ENCODE measurements around the gene LAIR1.
"Not testable (repeated sequence)": the region's sequence is repeated elsewhere in the genome, so short reads cannot be mapped to it uniquely, and the experiment has no call there.

Gene LAIR1

DNA sequence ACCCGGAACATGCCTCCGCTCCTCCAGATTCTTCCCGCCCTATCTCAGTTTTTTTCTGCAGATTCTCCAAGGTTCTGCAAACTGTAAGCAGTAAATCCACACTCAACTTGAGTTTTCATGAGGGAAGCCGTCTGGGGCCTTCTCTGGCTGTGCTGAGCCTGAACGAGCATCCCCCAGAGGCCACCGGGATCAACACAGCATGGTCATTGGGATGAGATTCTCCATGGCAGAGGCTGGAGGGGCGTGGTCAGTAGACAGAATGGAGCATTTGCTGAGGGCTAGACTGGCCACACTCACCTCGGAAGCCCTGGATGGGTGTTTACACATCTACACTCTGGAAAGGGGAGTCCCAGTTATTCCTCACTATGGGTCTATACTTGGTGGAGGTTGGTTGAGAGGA lies 23.4 kb downstream of the LAIR1 start:
- DNase-seq (ENCODE audit: insufficient read length, low spot score) (no peak), FAIRE-seq (no peak)
- TF ChIP-seq POLR2A (IDR thresholded peaks at IDR 0.05; ENCODE audit: low read depth, low read length): no peak

DNA sequence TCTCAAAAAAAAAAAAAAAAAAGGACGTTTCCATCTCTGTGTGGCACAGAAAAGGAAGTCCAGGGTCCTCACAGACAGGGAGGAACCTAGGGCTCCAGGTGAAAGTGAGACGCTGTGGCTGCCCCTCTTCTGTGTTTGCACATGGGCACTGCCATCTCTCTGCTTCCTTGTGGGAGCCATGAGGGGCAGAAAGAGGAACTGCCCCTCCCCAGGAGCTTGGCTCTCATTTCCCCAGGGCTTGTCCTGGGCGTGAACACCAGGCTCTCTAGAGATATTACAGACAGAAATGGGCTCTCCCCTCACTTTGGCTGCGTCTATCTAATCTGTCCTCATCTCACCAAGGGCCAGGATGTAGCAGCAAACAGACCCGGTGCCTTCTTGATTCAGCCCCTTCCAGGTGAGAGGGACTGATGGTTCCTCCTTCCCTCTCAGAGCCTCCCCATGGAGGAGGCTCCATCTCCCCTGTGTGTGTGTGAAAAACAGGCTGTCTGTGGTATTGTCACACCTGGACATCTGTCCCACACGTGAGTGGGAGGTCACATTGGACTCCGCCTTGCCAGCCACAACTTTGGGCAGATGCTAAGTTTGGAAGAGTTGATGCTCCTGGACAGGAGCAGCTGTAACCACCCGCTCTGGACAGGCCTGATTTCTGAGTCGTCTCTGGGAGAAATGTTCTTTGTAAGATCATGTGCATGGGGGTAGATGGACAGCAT lies 24.9 kb downstream of the LAIR1 start:
- FAIRE-seq (no peak), DNase-seq (ENCODE audit: insufficient read length, low spot score) (no peak)
- no peak for TF ChIP-seq POLR2A (IDR thresholded peaks at IDR 0.05; ENCODE audit: low read depth, low read length)

GRCh38 chr19:54338521-54338920 lies 26.2 kb downstream of the LAIR1 start:
- no peak for DNase-seq (ENCODE audit: insufficient read length, low spot score)
- no peak for FAIRE-seq
- TF ChIP-seq POLR2A (IDR thresholded peaks at IDR 0.05; ENCODE audit: low read depth, low read length): no peak

- TF ChIP-seq POLR2A (IDR thresholded peaks at IDR 0.05; ENCODE audit: low read depth, low read length): no peak
- no peak for FAIRE-seq
Observed at GRCh38 chr19:54337858-54338230, 26.9 kb downstream of the LAIR1 start.

GRCh38 chr19:54336893-54337857 lies 27.6 kb downstream of the LAIR1 start:
- DNase-seq (ENCODE audit: insufficient read length, low spot score): no peak
- no peak for FAIRE-seq
- no peak for TF ChIP-seq POLR2A (IDR thresholded peaks at IDR 0.05; ENCODE audit: low read depth, low read length)

More at GRCh38 chr19:54337858-54338230, 26.9 kb downstream of the LAIR1 start:
- DNase-seq (ENCODE audit: insufficient read length, low spot score): no peak

GRCh38 chr19:54335979-54336892 lies 28.5 kb downstream of the LAIR1 start:
- TF ChIP-seq POLR2A (IDR thresholded peaks at IDR 0.05; ENCODE audit: low read depth, low read length): no peak
- DNase-seq (ENCODE audit: insufficient read length, low spot score) (no peak), FAIRE-seq (no peak)

- DNase-seq (ENCODE audit: insufficient read length, low spot score) (no peak), FAIRE-seq (no peak)
- TF ChIP-seq POLR2A (IDR thresholded peaks at IDR 0.05; ENCODE audit: low read depth, low read length): no peak
Observed at GRCh38 chr19:54335164-54335563, 29.6 kb downstream of the LAIR1 start.

GRCh38 chr19:54333586-54334298 lies 31.0 kb downstream of the LAIR1 start:
- FAIRE-seq (no peak), DNase-seq (ENCODE audit: insufficient read length, low spot score) (no peak)
- no peak for TF ChIP-seq POLR2A (IDR thresholded peaks at IDR 0.05; ENCODE audit: low read depth, low read length)

DNA sequence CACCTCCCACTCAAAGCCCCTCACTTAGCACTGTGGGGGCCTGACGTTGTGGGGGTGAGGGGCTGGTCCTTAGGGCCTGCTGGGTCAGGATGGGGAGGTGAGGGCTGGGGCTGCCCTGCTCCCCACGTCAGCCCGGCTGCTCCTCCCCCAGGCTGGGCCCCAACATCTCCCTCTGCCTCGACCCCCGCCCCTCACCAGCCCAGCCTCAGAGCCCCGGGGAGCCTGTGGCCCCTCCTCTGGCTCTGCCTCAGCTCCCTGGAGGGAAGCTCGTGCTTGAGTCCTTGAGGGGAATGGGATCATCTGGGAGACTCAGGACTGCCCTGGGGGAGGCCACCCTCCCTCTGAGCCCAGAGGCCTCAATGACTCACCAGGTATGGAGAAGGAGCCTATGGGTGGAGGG lies 32.6 kb downstream of the LAIR1 start:
- no peak for DNase-seq (ENCODE audit: insufficient read length, low spot score)
- no peak for FAIRE-seq
- no peak for TF ChIP-seq POLR2A (IDR thresholded peaks at IDR 0.05; ENCODE audit: low read depth, low read length)

DNA sequence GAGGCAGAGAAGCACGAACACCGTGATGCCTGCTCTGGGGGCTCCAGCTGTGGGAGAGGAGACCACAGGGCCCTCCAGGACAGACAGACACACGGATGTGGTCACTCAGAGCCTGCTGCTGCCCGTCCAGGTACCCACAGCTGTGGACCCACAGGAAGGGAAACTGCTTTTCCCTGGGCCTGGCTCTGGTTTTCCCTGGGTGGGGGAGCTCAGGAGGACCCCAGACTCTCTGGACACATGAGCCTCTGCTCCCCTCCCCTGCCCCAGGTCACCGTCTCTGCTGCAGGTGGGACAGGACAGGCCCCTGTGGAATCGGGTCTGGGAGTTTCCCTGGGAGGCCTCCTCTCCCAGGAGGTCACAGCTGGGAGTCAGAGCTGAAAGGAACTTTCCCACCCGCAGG lies 33.1 kb downstream of the LAIR1 start:
- no peak for TF ChIP-seq POLR2A (IDR thresholded peaks at IDR 0.05; ENCODE audit: low read depth, low read length)
- FAIRE-seq: no peak
- DNase-seq (ENCODE audit: insufficient read length, low spot score): no peak

DNA sequence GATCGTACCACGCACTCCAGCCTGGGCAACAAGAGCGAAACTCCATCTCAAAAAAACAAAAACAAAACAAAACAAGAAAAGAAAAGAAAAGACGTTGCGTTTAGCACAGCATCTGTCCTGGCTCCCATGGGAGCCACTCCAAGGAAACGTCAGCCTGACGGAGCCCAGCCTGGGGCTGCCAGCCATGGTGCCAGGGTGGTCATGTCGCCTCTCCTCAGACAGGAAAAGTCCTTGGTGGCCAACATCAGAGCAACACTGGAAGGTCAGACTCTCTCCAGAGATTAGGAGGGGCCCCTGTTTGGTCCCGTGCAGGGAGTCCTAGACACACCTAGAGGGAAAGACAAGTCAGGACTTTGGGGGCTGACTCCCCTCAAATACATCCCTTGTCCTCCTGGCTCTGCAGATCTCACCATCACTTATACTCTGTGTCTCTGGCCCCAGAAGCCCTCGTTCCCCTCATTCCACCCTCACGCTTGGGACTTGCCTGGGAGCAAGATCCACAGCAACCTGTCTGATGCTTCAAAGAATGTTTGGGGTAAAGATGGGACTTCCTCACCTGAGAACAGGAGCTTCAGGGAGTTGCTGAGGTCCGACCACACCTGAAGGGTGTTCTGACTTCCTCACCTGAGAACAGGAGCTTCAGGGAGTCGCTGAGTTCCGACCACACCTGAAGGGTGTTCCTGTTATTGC lies 35.1 kb downstream of the LAIR1 start:
- no peak for DNase-seq (ENCODE audit: insufficient read length, low spot score)
- FAIRE-seq: no peak
- no peak for TF ChIP-seq POLR2A (IDR thresholded peaks at IDR 0.05; ENCODE audit: low read depth, low read length)

DNA sequence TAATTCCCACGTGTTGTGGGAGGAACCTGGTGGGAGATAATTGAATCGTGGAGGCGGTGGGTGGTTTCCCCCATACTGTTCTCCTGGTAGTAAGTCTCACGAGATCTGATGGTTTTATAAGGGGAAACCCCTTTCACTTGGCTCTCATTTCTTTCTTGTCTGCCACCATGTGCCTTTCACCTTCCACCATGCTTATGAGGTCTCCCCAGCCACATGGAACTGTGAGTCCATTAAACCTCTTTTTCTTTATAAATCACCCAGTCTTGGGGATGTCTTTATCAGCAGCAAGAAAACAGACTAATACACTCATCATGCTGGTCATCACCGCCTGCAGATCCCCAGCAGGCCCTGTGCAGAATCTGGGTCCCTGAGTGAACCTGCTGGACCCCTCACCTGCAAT lies 36.0 kb downstream of the LAIR1 start:
- FAIRE-seq; DNase-seq (ENCODE audit: insufficient read length, low spot score): not testable (repeated sequence)

- no peak for FAIRE-seq
- no peak for DNase-seq (ENCODE audit: insufficient read length, low spot score)
- no peak for TF ChIP-seq POLR2A (IDR thresholded peaks at IDR 0.05; ENCODE audit: low read depth, low read length)
Observed at GRCh38 chr19:54325631-54326030, 39.1 kb downstream of the LAIR1 start.
